22Rv1 (cell line): ENCODE measurements around the gene SLX1A.

Experiments
- ZFX ChIP-seq: fragments of 450-650 bp; IDR thresholded peaks from 2 replicates; pipeline ENCODE4 v1.6.1; 2017; ENCODE audit warnings: antibody characterized with exemption, borderline replicate concordance
- TF ChIP-seq, protein P1 (sequence below): fragments of 450-650 bp; IDR thresholded peaks from 2 replicates; pipeline ENCODE4 v1.5.1; 2017; ENCODE audit warnings: mild to moderate bottlenecking

GRCh38 chr16:30166202-30166902, 27.3 kb upstream of the SLX1A start:
- TF ChIP-seq, protein P1, sequence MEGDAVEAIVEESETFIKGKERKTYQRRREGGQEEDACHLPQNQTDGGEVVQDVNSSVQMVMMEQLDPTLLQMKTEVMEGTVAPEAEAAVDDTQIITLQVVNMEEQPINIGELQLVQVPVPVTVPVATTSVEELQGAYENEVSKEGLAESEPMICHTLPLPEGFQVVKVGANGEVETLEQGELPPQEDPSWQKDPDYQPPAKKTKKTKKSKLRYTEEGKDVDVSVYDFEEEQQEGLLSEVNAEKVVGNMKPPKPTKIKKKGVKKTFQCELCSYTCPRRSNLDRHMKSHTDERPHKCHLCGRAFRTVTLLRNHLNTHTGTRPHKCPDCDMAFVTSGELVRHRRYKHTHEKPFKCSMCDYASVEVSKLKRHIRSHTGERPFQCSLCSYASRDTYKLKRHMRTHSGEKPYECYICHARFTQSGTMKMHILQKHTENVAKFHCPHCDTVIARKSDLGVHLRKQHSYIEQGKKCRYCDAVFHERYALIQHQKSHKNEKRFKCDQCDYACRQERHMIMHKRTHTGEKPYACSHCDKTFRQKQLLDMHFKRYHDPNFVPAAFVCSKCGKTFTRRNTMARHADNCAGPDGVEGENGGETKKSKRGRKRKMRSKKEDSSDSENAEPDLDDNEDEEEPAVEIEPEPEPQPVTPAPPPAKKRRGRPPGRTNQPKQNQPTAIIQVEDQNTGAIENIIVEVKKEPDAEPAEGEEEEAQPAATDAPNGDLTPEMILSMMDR: no peak
- no peak for TF ChIP-seq ZFX
